Lower leg skin (tissue), 4 donors: ENCODE results near the gene MMRN2. TPM values are rescaled to one million over a fixed set of nuclear protein-coding genes. Genes with fewer than 3 reads are reported as not detected.

Experiments used
- DNase-seq, 2 donors: peaks; one replicate each; pipeline ENCODE4 v3.0.0-alpha.2; 2019; ENCODE audit warnings: low spot score in 2 of 2
- H3K4me3 ChIP-seq: fragments of 200-600 bp; sonication (generic); 2 replicates; pipeline ENCODE4 v1.5.1; 2017; ENCODE audit warnings: mild to moderate bottlenecking, low read depth; ENCODE audit not compliant: poor library complexity, severe bottlenecking
- CTCF ChIP-seq, 3 donors: fragments of 450-650 bp; IDR thresholded peaks; one replicate each; pipeline ENCODE4 v1.5.1; 2016; ENCODE audit warnings: antibody characterized with exemption in 3 of 3, mild to moderate bottlenecking in 3 of 3, moderate library complexity in 2 of 3
- POLR2A ChIP-seq, 2 donors: fragments of 450-650 bp; IDR thresholded peaks; one replicate each; pipeline ENCODE4 v1.6.1; 2016 to 2017; ENCODE audit warnings: antibody characterized with exemption in 2 of 2, mild to moderate bottlenecking in 1 of 2, moderate library complexity in 1 of 2
- WGBS, 2 donors: methylation state at CpG; one replicate each; pipeline ENCODE4 v1.1.5; 2018; 5-methylcytosine and 5-hydroxymethylcytosine counted together
- intact Hi-C: fragments of 100-400 bp; cut with DNase I; formaldehyde crosslinking; loops from one replicate; pipeline ENCODE4 v1.15.0; 2023; ENCODE audit warnings: low total_unique reads
- total RNA-seq, 4 donors: library from RNA; depleted of rRNA; stranded (reverse); fragments of >200 nt; gene quantifications; one replicate each; pipeline ENCODE4 v1.1.0, GENCODE V29; 2016

MMRN2 gene
- total RNA-seq, 4 donors from 2014 or later: 24.5 to 50.8 (median 40.2) TPM

- TF ChIP-seq POLR2A (IDR thresholded peaks at IDR 0.05) (no peak), CTCF (IDR thresholded peaks at IDR 0.05) (no peak)
- H3K4me3 ChIP-seq: no peak overlapping the region
- WGBS, 2 donors: 92 to 95% methylated on average over 2 of the region's 2 CpGs
- no peak for DNase-seq
- intact Hi-C loops: no loop called here
Observed at GRCh38 chr10:86904600-86904999, 52.8 kb downstream of the MMRN2 start.

GRCh38 chr10:86900955-86901354 is 56.5 kb downstream of the MMRN2 start:
- no peak for TF ChIP-seq CTCF (IDR thresholded peaks at IDR 0.05)
- no peak for TF ChIP-seq POLR2A (IDR thresholded peaks at IDR 0.05)
- WGBS, 2 donors: 31 to 37% methylated on average over 2 of the region's 2 CpGs
- DNase-seq: no peak
- intact Hi-C loops: no loop called here
- H3K4me3 ChIP-seq: no peak overlapping the region

GRCh38 chr10:86899670-86900276 is 57.6 kb downstream of the MMRN2 start:
- peak; percentile 71 to 87 for DNase-seq
- WGBS, 2 donors: 14 to 17% methylated on average over 9 of the region's 9 CpGs
- no peak overlapping the region for H3K4me3 ChIP-seq
- TF ChIP-seq CTCF (IDR thresholded peaks at IDR 0.05): no peak
- no peak for TF ChIP-seq POLR2A (IDR thresholded peaks at IDR 0.05)
- intact Hi-C loops: loop anchor here (10.0 kb wide), 1 partner anchor 205 kb away; no protein-coding TSS in a partner anchor

- no peak for DNase-seq
- WGBS, 2 donors: 74 to 83% methylated on average over 6 of the region's 6 CpGs
- TF ChIP-seq CTCF (IDR thresholded peaks at IDR 0.05) (no peak), POLR2A (IDR thresholded peaks at IDR 0.05) (no peak)
- intact Hi-C loops: loop anchor here (10.0 kb wide), 1 partner anchor 204 kb away; no protein-coding TSS in a partner anchor
- no peak overlapping the region for H3K4me3 ChIP-seq
Observed at GRCh38 chr10:86899132-86899531, 58.3 kb downstream of the MMRN2 start.

- intact Hi-C loops: loop anchor here (10.0 kb wide), 1 partner anchor 204 kb away; no protein-coding TSS in a partner anchor
- TF ChIP-seq POLR2A (IDR thresholded peaks at IDR 0.05) (no peak), CTCF (IDR thresholded peaks at IDR 0.05) (no peak)
- 61 to 63% methylated on average over 4 of the region's 4 CpGs for WGBS, 2 donors
- no peak for DNase-seq
- H3K4me3 ChIP-seq: no peak overlapping the region
Observed at GRCh38 chr10:86898511-86898910, 58.9 kb downstream of the MMRN2 start.

- intact Hi-C loops: loop anchor here (10.0 kb wide), 1 partner anchor 195 kb away; no protein-coding TSS in a partner anchor
Observed at GRCh38 chr10:86889997-86890396, 67.4 kb downstream of the MMRN2 start.

More at GRCh38 chr10:86889997-86890396, 67.4 kb downstream of the MMRN2 start:
- no peak overlapping the region for H3K4me3 ChIP-seq
- DNase-seq: no peak
- 56 to 73% methylated on average over 3 of the region's 3 CpGs for WGBS, 2 donors
- TF ChIP-seq CTCF (IDR thresholded peaks at IDR 0.05): no peak
- TF ChIP-seq POLR2A (IDR thresholded peaks at IDR 0.05): no peak
